Measurements from ENCODE around the gene CTDSP2.
A peak's percentile ranks its signal among the peaks of the same experiment; 100 is the strongest.
"Not testable (repeated sequence)": the region's sequence is repeated elsewhere in the genome, so short reads cannot be mapped to it uniquely, and the experiment has no call there.

The CTDSP2 gene

DNA sequence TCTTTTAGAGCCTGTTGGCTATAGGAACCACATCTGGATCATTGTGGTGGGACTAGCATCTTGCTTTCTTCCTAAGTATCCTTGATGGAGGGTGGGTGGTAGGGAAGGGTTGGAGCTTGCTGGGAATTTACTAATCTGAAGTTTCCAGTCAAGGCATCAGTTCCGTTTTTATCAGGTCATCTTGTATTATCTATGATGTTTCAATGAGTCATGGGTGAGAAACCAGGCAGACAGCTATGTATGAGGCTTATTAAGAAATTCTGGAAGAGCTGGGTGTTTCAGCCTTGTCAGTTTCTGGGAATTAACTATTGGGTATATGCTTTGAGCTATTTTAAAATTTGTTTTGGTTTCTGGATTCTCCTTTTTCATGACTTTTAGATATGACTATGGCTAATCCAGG lies 52.6 kb downstream of the CTDSP2 start:
- no peak overlapping the region for H3K4me3 ChIP-seq (ENCODE audit: low read length)
- no peak for TF ChIP-seq ZNF274 (IDR thresholded peaks at IDR 0.05; ENCODE audit: low read depth, low read length)

DNA sequence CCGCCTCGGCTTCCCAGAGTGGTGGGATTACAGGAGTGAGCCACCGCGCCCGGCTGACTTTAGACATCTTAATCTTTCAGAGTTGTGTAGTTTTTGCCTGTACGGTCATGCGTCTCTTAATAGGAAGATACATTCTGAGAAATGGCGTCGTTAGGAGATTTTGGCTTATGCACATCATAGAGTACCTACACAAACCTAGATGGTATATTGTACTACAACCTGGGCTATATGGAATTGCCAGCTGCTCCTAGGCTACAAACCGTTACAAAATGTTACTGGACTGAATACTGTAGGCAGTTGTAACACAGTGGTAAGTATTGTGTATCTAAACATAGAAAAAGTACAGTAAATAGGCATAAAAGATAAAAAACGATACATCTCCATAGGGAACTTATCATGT lies 62.7 kb downstream of the CTDSP2 start:
- no peak for TF ChIP-seq ZNF274 (IDR thresholded peaks at IDR 0.05; ENCODE audit: low read depth, low read length)
- H3K4me3 ChIP-seq (ENCODE audit: low read length) = no peak overlapping the region

DNA sequence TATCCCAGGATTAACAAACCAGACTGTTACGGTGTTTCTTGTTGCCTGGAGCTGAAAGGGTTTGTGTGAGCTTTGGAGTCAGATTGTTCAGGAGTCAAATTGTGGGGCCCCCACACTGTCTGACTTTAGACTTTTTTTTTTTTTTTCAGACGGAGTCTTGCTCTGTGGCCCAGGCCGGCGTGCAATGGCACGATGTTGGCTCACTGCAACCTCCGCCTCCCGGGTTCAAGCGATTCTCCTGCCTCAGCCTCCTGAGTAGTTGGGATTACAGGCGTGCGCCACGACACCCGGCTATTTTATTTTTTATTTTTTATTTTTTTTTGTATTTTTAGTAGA lies 63.1 kb downstream of the CTDSP2 start:
- TF ChIP-seq ZNF274 (IDR thresholded peaks at IDR 0.05; ENCODE audit: low read depth, low read length) = no peak

DNA sequence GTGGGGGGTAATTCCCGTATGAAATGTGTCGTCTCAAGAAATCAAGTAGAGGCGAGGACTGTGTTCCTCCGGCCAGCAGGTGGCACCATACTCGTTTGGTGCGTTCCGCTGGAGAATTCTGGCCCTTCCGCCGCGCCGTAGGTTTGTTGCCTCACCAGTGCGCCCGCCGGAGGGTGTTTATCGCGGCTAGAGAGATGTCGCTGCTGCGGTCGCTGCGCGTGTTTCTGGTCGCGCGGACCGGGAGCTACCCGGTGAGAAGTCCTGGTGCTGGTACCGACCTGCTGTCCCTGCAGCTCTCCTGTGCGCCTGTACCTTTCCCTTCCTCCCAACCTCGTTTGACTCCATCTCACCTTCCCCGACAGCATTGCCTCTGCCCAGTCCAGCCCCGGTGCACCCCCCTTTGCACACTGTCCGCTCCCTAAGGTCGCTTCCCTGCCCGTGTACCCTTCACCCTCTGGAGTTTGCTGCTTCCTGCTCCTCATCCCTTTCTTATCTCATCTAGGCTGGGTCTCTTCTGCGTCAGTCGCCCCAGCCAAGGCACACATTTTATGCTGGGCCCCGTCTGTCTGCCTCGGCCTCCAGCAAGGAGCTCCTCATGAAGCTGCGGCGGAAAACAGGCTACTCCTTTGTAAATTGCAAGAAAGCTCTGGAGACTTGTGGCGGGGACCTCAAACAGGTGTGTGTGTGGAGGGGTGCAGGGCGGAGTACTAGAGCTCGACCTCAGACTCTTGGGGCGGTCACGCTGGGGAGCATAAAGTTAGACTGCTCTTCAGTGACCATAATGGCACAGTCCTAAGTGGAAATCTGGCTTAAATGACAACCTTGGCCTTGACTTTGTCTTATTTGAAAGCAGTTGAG lies 63.7 kb downstream of the CTDSP2 start, which contains the start of gene TSFM:
Gene TSFM, plus strand, starts transcription at position 180 of the 858 bp plus-strand sequence. Its CDS starts 15 bp downstream, at position 195.
- peak within 1 kb of the TSS; percentile 92 for H3K4me3 ChIP-seq (ENCODE audit: low read length)
- no peak for TF ChIP-seq ZNF274 (IDR thresholded peaks at IDR 0.05; ENCODE audit: low read depth, low read length)

More for the DNA sequence above, 63.1 kb downstream of the CTDSP2 start:
- H3K4me3 ChIP-seq (ENCODE audit: low read length) = peak overlapping the region; percentile 92

DNA sequence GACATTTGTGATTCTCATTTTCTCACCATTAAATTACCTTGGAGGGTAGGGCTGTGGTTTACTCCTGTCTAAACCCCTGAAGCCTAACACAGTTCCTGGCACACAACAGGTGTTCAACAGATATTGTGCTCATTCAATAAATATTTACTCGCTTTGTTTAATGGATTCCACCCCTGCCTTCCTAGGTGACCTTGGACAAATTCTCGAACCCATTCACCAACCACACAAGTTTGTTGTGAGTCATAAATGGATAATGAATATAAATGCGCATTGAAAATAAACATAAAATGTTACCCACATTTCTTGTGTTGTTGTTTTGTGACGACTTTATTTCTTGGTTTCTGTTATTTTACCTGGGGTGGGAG lies 64.3 kb downstream of the CTDSP2 start:
- TF ChIP-seq ZNF274 (IDR thresholded peaks at IDR 0.05; ENCODE audit: low read depth, low read length) = no peak
- H3K4me3 ChIP-seq (ENCODE audit: low read length) = no peak overlapping the region

DNA sequence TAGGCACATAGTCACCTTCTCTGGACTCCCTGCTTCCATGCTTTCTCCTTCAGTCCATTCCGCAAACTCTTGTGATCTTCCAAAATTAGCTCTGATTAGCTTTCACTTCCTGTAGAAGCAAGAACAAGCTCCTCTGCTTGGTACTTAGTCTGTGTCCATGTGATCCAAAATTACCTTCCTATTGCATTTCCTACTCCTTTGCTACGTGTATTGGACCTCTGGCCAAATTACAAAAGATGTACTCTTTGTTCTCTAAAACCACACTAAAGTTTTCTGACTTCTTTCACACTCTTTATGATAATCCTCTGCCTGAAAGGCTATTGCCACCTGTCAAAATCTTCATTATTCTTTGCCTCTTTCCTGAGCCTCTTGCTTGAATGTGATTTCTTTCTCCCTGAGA lies 64.7 kb downstream of the CTDSP2 start:
- no peak for TF ChIP-seq ZNF274 (IDR thresholded peaks at IDR 0.05; ENCODE audit: low read depth, low read length)
- no peak overlapping the region for H3K4me3 ChIP-seq (ENCODE audit: low read length)

DNA sequence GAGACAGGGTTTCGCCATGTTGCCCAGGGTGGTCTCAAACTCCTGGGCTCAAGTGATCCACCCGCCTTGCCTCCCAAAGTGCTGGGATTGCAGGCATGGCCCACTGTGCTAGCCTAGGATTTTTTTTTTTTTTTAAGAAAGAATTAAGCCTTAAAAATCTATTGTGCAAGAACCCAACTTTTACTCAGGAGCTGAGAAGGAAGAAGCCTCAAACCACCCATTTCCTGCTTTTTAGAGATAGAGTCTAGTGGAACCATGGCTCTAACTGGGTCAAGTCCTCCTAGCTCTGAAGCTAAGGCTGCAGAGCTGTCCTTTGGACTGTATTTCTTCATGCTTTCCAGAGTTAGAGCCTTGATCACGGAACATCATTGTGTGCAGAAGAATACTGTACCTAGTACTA lies 65.3 kb downstream of the CTDSP2 start:
- no peak overlapping the region for H3K4me3 ChIP-seq (ENCODE audit: low read length)
- TF ChIP-seq ZNF274 (IDR thresholded peaks at IDR 0.05; ENCODE audit: low read depth, low read length) = no peak

DNA sequence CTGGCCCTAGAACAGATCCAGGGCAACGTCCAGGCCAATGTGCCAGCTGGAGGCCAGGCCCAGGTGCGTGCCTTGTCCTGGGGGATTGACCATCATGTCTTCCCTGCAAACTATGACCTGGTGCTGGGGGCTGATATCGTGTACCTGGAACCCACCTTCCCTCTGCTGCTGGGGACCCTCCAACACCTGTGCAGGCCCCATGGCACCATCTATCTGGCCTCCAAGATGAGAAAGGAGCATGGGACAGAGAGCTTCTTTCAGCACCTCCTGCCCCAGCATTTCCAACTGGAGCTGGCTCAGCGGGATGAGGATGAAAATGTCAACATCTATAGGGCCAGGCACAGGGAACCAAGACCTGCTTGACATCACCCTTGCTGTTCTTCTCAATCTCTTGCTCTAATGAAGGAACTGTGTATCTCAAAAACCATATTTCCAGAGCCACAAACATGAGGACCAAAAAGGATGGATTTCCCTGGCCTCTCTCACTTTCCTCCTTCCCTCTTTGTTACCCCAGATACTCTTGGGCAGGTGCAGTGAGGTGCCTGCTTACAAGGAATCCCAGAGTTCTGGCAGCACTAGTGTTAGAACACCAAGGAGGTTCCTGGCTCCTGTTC lies 66.1 kb downstream of the CTDSP2 start:
- H3K4me3 ChIP-seq (ENCODE audit: low read length) = no peak overlapping the region
- no peak for TF ChIP-seq ZNF274 (IDR thresholded peaks at IDR 0.05; ENCODE audit: low read depth, low read length)

DNA sequence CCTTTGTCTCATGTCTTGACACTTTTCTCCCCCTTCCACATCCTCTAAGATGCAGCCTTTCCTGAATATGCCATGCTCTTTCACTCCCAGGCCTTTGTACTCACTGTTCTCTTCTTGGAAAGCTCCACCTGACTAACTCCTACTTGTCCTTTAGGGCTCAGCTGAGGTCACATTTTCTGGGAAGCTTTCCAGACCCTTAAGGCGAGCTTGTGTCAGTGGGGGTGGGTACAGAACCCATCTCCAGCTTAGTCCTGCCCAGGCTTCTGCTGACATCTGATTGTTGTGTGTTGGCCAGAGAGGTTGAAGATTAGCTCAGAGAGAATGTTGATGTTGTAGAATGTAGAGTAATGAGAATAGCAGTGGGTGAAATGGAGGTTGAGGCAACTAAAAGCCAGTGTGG lies 66.8 kb downstream of the CTDSP2 start:
- H3K4me3 ChIP-seq (ENCODE audit: low read length) = no peak overlapping the region
- TF ChIP-seq ZNF274 (IDR thresholded peaks at IDR 0.05; ENCODE audit: low read depth, low read length) = no peak

DNA sequence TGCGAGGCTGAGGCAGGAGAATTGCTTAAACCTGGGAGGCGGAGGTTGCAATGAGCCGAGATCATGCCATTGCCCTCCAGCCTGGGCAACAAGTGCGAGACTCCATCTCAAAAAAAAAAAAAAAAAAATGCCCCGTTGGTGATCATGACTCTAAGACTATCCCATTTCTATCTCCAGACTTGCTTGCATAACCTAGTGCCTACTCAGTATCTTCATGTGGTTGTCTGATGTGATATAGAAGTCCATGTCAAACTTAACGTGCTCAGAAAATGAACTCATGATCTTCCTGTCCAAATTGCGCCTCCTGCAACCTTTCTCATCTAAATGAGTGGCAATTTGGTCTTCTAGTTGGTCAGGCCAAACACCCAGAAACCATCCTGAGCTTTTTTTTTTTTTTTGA lies 68.6 kb downstream of the CTDSP2 start:
- no peak for TF ChIP-seq ZNF274 (IDR thresholded peaks at IDR 0.05; ENCODE audit: low read depth, low read length)

DNA sequence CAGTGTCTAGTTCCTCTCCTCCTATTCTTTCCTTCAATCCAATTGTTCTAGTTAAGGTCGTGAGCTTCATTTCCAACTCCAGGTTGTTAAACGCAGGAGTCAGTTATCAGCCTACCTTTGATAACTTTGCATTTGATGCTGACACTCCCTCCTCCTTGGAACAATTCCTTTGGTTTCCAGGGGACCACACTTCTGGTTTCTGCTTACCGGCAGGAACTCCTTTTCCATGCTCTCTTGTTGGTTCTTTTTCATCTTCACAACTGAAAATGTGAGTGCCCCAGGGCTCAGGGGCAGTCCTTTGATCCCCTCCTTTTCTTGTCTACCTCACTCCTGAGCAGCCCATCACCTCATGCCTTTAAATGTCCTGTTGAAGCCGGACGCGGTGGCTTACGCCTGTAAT lies 69.2 kb downstream of the CTDSP2 start:
- no peak for TF ChIP-seq ZNF274 (IDR thresholded peaks at IDR 0.05; ENCODE audit: low read depth, low read length)
- H3K4me3 ChIP-seq (ENCODE audit: low read length) = no peak overlapping the region

More for the DNA sequence above, 68.6 kb downstream of the CTDSP2 start:
- no peak overlapping the region for H3K4me3 ChIP-seq (ENCODE audit: low read length)

DNA sequence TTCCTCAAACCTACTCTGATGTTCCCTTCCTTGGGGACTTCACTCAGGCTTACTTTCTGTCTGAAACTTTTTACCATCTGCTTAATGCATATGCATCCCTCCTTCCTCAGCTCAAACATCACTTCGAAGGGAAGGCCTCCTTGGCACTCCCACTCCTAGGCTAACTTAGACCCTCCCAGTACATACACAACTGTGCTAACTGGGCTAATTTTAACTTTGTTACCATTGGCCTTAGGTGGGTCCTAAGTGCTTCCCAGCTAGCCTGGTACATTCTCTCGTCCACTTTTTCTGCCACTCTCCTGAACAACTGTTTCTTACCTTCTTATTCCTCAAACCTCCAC lies 70.3 kb downstream of the CTDSP2 start:
- no peak for TF ChIP-seq ZNF274 (IDR thresholded peaks at IDR 0.05; ENCODE audit: low read depth, low read length)
- no peak overlapping the region for H3K4me3 ChIP-seq (ENCODE audit: low read length)

DNA sequence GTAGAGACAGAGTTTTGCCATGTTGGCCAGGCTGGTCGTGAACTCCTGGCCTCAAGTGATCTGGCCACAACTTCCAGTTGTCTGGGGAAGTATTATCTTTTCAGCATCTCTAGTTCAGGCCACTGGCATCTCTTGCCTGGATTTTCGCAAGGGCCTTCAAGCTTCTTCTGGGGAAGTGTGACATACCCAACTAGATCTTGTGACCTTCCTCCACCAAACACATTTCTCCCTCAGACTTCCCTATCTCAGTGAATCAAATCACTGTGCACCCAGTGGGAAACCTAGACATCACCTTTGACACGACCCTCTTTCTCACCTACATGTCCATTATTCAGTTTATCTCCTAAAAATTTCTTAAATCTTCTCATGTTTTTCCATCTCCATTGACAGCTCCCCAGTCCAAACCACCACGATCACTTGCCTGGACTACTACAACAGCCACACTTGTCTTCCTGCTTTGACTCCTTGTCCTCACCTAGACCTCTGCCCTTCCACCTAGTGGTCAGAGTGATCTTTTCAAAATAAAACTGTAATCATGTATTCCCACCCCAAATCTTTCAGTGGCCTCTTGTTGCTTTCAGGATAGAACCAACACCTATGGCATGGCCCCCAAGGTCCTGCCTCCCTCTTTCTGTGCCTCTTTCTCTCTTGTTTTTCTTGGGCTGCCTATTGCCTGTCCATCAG lies 70.8 kb downstream of the CTDSP2 start:
- no peak for TF ChIP-seq ZNF274 (IDR thresholded peaks at IDR 0.05; ENCODE audit: low read depth, low read length)
- no peak overlapping the region for H3K4me3 ChIP-seq (ENCODE audit: low read length)

DNA sequence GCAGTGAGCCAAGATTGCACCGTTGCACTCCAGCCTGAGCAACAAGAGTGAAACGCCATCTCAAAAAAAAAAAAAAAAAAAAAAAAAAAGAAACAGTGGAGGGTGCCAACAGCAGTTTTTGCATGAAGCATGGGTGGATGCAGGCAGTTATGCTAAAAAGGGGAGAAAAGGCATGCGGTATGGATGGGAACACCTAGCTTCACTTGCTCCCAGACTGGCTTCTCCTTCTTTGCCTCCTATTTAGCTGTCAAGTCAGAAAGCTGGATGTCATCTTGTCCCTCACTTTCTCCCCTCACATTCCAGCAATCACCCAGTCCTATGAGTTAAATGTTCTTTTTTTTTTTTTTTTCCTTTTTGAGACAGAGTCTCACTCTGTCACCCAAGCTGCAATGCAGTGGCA lies 71.5 kb downstream of the CTDSP2 start:
- H3K4me3 ChIP-seq (ENCODE audit: low read length) = no peak overlapping the region
- TF ChIP-seq ZNF274 (IDR thresholded peaks at IDR 0.05; ENCODE audit: low read depth, low read length) = no peak

DNA sequence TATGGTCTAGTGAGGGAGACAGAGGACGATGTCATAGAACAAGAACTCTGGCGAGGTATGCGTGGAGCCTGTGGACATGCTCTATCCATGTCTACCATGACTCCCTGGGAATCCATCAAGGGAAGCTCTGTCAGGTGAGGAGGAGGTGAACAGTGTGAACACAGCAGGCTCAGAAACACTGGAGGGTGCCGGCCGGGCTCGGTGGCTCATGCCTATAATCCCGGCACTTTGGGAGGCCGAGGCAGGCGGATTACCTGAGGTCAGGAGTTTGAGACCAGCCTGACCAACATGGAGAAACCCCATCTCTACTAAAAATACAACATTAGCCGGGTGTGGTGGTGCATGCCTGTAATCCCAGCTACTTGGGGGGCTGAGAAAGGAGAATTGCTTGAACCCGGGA lies 71.9 kb downstream of the CTDSP2 start:
- not testable (repeated sequence) for H3K4me3 ChIP-seq (ENCODE audit: low read length)

Data from GM08714 (cell line).